Thyroid gland (tissue), 4 donors: ENCODE measurements around the gene CXCR6. TPM values are rescaled to one million over a fixed set of nuclear protein-coding genes. Genes with fewer than 3 reads are reported as not detected.

ENCODE experiments used
- DNase-seq, 2 donors: peaks; one replicate each; pipeline ENCODE4 v3.0.0-alpha.2; 2019
- H3K27ac ChIP-seq, 3 donors: fragments of 200-600 bp; sonication (generic); 1 replicate in 2 of 3; 2 replicates in 1 of 3; pipeline ENCODE4 v1.5.1; 2016 to 2019; ENCODE audit warnings: mild to moderate bottlenecking in 1 of 3, moderate library complexity in 1 of 3
- H3K27me3 ChIP-seq: fragments of 200-600 bp; sonication (generic); one replicate; pipeline ENCODE4 v1.5.1; 2019
- H3K36me3 ChIP-seq, 2 donors: fragments of 200-600 bp; sonication (generic); one replicate each; pipeline ENCODE4 v1.5.1; 2016 to 2019
- H3K4me1 ChIP-seq, 2 donors: fragments of 200-600 bp; sonication (generic); one replicate each; pipeline ENCODE4 v1.5.1; 2017 to 2019
- H3K4me3 ChIP-seq, 3 donors: fragments of 200-600 bp; sonication (generic); replicated peaks in 1 of 3; 1 replicate in 2 of 3; 2 replicates in 1 of 3; pipeline ENCODE4 v1.5.1; 2016; ENCODE audit warnings: mild to moderate bottlenecking in 1 of 3
- H3K9me3 ChIP-seq: fragments of 200-600 bp; sonication (generic); one replicate; pipeline ENCODE4 v1.5.1; 2017
- CTCF ChIP-seq, 6 experiments: fragments of 200-600 bp in 3 of 6; fragments of 450-650 bp in 3 of 6; sonication (generic) in 3 of 6; IDR thresholded peaks; one replicate each; pipeline ENCODE4 v1.5.1; 2016 to 2019; ENCODE audit warnings: antibody characterized with exemption in 6 of 6, mild to moderate bottlenecking in 2 of 6, inconsistent platforms in 1 of 6, moderate library complexity in 1 of 6
- POLR2A ChIP-seq, 2 donors: fragments of 450-650 bp; IDR thresholded peaks; one replicate each; pipeline ENCODE4 v1.6.1; 2017; ENCODE audit warnings: antibody characterized with exemption in 2 of 2, mild to moderate bottlenecking in 2 of 2, moderate library complexity in 1 of 2
- WGBS, 2 donors: methylation state at CpG; one replicate each; pipeline ENCODE4 v1.1.5; 2017; 5-methylcytosine and 5-hydroxymethylcytosine counted together
- intact Hi-C: fragments of 100-400 bp; cut with DNase I; formaldehyde crosslinking; loops from one replicate; pipeline ENCODE4 v1.15.1; 2023
- total RNA-seq, 4 donors: library from RNA; depleted of rRNA; stranded (reverse); fragments of >200 nt; gene quantifications; one replicate each; pipeline ENCODE4 v1.2.3, GENCODE V29; 2016

The CXCR6 gene
- total RNA-seq, 4 donors from 2014 or later: 2.1 to 4.4 (median 3.4) TPM

GRCh38 chr3:45942051-45942825, 1.0 kb upstream of the CXCR6 start:
- H3K27ac ChIP-seq: peak overlapping the region in 1 of 3 donors; percentile 67
- WGBS, 2 donors: 60 to 68% methylated on average over 6 of the region's 6 CpGs
- DNase-seq: peak; percentile 35 to 53
- H3K27me3 ChIP-seq: no peaks in the 10 kb centered on the region
- intact Hi-C loops: no loop called here
- H3K4me1 ChIP-seq: peaks cover 19 to 24% of the 10 kb centered on the region in 2 donors
- H3K4me3 ChIP-seq: no peak overlapping the region
- TF ChIP-seq POLR2A (IDR thresholded peaks at IDR 0.05): no peak
- TF ChIP-seq CTCF (IDR thresholded peaks at IDR 0.05): no peak
- peaks cover 11 to 14% of the 10 kb centered on the region in 2 donors for H3K36me3 ChIP-seq
- H3K9me3 ChIP-seq: no peaks in the 10 kb centered on the region

DNA sequence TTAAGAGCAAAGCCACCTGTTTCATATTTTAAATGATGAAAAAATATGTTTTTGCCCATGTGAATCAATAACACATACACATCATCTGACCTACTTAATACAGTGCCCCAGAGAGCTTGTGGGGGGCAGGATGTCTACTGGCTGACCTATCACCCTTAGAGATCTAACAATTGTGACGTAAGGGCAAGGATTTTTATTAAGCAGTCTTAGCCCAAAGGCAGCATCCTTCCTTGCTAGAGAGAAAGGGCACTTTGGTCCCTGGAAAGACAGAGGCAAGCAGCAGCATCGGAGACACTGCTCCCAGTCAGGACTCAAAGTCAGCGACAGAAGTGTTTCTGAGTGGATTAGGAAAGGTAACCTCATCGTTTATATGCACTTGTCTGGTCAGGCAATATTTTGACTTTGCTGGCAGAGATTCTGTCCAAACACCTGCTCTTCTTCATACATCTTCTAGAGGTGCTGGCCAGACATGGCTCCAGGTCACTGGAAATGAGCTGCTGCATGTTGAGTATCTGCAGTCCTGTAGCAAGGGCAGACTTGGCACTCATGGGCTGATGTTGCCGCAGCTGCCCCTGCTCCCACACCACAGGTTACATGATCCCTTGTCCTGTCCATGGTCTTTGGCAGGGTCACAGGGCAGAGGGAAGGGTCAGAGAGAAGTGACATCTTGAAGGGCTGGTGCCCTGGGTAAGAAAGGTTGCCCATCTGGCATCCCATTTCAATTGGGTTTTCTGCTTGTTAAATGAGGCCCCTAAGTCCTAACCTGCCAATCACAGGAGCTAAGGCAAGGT, 1.8 kb downstream of the CXCR6 start:
- peaks cover 12% of the 10 kb centered on the region in 2 donors for H3K4me1 ChIP-seq
- no peak for DNase-seq
- H3K27me3 ChIP-seq: no peaks in the 10 kb centered on the region
- intact Hi-C loops: no loop called here
- H3K9me3 ChIP-seq: no peaks in the 10 kb centered on the region
- TF ChIP-seq CTCF (IDR thresholded peaks at IDR 0.05) (no peak), POLR2A (IDR thresholded peaks at IDR 0.05) (no peak)
- peaks cover 22 to 27% of the 10 kb centered on the region in 2 donors for H3K36me3 ChIP-seq
- peak overlapping the region in 1 of 3 donors; percentile 33 for H3K27ac ChIP-seq
- no peak overlapping the region for H3K4me3 ChIP-seq
- WGBS, 2 donors: 85 to 90% methylated on average over 5 of the region's 5 CpGs

DNA sequence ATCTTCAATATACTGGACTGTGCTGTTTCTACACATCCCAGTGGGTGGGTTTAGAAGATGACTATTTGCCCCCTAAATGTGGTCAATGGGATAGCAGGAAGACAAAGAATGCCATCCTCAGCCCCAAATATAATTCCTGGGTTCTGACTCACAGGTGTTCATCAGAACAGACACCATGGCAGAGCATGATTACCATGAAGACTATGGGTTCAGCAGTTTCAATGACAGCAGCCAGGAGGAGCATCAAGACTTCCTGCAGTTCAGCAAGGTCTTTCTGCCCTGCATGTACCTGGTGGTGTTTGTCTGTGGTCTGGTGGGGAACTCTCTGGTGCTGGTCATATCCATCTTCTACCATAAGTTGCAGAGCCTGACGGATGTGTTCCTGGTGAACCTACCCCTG, 3.0 kb downstream of the CXCR6 start:
- Histone ChIP-seq H3K27me3 (no peaks in the 10 kb centered on the region), H3K36me3 (peaks cover 28 to 29% of the 10 kb centered on the region in 2 donors), H3K27ac (peak overlapping the region in 1 of 3 donors; percentile 12), H3K4me1 (peaks cover 0 to 4% of the 10 kb centered on the region in 2 donors), H3K9me3 (no peaks in the 10 kb centered on the region), H3K4me3 (no peak overlapping the region)
- no peak for DNase-seq
- TF ChIP-seq CTCF (IDR thresholded peaks at IDR 0.05): no peak
- no peak for TF ChIP-seq POLR2A (IDR thresholded peaks at IDR 0.05)
- intact Hi-C loops: no loop called here
- WGBS, 2 donors: 80 to 100% methylated on average over 1 of the region's 1 CpG

DNA sequence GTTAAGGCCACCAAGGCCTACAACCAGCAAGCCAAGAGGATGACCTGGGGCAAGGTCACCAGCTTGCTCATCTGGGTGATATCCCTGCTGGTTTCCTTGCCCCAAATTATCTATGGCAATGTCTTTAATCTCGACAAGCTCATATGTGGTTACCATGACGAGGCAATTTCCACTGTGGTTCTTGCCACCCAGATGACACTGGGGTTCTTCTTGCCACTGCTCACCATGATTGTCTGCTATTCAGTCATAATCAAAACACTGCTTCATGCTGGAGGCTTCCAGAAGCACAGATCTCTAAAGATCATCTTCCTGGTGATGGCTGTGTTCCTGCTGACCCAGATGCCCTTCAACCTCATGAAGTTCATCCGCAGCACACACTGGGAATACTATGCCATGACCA, 3.6 kb downstream of the CXCR6 start:
- WGBS, 2 donors: 93 to 100% methylated on average over 2 to 3 of the region's 3 CpGs
- Histone ChIP-seq H3K27me3 (no peaks in the 10 kb centered on the region), H3K4me1 (peaks cover 0 to 9% of the 10 kb centered on the region in 2 donors), H3K9me3 (no peaks in the 10 kb centered on the region), H3K4me3 (no peak overlapping the region), H3K27ac (peak overlapping the region in 1 of 3 donors; percentile 12), H3K36me3 (peaks cover 33 to 34% of the 10 kb centered on the region in 2 donors)
- DNase-seq: no peak
- intact Hi-C loops: no loop called here
- TF ChIP-seq CTCF (IDR thresholded peaks at IDR 0.05) (no peak), POLR2A (IDR thresholded peaks at IDR 0.05) (no peak)
